HG02763 (cell line): ENCODE data around the gene TOM1L2.
"Not testable (repeated sequence)": the region's sequence is repeated elsewhere in the genome, so short reads cannot be mapped to it uniquely, and the experiment has no call there.

Source experiments
- ATAC-seq: cut with Tn5 transposase; IDR thresholded peaks from one replicate; pipeline ENCODE4 v1.9.1; 2021; ENCODE audit warnings: mild to moderate bottlenecking, moderate library complexity; ENCODE audit not compliant: unreplicated experiment

The TOM1L2 gene

DNA sequence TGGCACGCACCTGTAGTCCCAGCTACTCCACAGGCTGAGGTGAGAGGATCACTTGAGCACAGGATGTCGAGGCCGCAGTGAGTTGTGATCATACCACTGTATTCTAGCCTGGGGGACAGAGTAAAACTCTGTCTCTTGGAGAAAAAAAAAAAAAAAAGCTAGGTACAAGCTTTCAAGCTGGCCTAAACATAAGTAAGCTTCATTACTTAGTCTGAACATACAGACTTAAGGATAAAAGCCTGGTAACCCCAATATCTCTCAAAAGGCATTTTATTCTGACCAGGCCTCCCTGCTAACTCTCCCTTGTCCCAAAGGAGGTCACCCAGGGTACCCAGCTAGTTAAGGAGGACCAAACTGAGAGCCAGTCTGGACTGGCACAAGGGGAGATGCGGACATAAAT is 46.2 kb downstream of the TOM1L2 start:
- no peak for ATAC-seq

DNA sequence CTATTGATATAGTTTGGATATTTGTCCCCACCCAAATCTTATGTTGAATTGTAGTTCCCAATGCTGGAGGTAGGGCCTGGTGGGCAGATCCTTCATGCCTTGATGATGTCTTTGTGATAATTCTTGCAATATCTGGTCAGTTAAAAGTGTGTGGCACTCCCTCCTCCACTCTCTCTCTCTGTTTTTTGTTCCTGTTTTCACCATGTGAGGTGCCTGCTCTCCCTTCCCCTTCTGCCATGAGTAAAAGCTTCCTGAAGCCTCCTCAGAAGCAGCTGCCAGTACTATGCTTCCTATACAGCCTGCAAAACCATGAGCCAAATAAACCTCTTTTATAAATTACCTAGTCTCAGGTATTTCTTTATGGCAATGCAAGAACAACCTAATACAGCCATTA is 47.3 kb downstream of the TOM1L2 start:
- no peak for ATAC-seq

DNA sequence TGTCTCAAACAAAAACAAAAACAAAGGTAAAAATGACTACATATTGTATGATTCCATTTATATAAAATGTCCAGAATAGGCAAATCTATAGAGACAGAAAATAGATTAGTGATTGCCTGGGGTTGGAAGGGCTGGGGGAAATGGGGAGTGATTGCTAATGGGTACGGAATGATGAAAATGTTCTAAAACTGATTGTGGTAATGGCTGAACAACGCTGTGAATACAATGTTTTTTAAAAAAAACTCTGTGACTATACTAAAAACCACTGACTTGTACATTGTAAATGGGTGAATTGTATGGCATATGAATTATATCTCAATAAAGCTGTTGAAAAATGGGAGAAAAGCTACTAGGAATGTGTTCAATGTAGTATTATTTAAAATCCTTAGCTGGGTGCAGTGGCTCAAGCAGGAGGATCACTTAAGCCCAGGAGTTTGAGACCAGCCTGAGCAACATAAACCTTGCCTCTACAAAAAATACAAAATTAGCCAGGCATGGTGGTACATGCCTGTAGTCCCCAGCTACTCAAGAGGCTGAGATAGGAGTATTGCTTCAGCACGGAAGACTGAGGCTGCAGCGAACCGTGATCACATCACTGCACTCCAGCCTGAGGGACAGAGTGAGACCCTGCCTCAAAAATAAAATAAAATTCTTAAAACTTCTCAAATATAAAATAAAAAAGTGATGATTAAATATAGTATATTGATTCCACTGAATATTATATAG is 47.9 kb downstream of the TOM1L2 start:
- ATAC-seq: no peak

DNA sequence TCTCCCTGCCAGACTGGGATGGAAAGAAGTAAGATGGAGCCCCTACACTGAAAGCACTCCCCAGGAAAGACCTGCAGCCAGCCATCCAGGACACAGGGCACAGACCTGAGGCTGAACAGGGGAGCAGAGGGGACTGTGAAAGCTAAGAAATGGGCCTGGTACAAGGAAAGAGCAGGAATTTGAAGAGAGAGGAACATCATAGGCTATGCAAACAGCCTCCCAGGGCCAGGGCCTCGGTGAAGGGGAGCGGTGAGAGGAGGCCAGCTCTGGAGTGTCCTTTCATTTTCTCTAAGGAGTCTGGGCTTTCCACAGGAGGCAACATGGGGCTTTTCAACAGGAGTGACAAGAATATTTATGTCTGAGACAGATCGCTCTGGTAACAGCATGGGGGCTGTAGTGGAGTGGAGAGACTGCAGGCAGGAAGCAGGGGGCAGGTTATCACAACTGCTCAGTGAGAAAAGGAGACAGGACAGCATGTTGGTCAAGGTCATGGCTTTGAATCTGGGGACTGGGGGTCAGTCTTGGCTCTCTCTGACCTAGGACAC is 50.1 kb downstream of the TOM1L2 start:
- ATAC-seq: no peak

DNA sequence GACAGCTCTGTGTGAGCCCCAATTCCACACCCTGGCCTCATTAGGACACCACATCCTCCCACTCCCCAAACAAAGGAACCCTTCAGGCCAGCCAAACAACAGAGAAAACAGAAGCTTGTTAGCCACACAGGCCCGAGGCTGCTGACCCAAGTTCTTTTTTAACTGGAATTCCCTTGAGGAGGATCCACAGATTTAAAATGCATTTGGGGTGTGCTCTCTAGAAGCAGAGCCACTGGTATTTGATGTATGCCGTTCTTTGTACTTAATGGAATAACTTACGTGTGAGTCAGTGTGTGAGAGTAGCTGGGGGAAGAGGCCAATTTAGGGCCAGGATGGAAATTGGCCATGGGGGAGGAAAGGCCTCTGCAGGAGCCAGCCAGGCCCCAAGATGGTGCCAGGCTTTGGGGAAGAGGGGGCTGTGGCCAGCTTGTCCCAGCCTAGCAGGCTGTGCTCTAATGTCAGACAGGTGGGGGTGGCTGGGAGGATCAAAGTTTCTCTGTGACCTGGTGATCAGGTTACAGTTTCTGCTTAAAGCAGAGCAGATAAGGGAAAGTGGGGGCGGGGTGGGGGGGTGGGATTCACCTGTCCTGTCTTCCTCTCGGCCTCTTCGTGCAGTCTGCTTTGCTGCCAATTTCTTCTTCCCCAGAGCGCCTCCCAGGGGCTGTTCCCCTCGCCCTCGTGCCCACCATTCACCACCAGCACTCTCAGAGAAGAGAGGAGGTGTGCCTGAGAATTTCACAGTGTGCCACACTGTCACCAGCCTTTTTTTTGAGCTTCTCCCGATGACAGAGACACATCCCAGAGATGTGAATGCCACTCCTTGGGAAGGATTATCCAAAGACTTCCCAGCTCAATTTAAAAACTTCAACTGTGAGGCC is 50.8 kb downstream of the TOM1L2 start:
- ATAC-seq: no peak

DNA sequence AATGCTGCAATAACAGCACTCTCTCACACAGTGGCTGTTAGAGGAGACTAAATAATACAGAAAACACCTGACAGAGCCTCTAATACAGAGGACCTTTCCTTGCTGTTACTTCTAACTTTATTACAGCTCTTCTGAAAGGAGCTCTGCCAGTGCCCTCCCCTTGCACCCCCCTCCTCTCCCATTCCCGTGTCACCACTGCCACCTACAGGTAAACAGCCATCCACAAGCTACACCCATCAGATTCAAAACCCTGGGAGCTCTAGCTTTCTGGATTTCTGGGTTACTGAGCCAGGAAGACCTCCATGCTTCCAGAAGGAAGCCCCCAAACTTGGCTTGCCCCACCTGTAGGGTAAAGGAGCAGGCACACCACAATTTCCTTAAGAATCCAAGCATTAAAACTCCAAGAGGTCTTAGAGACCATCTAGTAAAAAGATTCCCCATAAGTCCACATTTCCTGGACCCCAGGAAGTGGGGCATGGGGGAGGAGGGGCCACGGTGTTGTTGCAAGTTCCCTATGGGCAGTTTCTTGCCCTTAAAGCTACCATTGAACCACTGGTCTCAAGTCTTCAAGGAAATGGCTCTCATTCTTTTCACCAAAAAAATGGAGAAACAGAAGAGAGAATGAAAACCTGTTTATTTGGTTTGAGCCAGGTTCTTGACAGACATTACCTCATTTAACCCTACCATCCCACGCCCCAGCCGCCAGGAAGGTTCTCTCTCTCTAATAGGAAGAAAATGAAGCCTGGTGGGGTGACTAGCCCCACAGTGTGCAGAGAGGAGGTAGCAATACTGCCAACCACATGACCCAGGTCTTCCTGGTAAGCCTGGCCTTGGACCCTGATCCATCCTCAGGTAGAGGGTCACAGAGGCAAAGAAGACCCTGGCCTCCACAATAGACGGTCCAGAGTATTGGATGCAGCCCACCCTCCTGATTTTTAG is 52.8 kb downstream of the TOM1L2 start:
- ATAC-seq: no peak

DNA sequence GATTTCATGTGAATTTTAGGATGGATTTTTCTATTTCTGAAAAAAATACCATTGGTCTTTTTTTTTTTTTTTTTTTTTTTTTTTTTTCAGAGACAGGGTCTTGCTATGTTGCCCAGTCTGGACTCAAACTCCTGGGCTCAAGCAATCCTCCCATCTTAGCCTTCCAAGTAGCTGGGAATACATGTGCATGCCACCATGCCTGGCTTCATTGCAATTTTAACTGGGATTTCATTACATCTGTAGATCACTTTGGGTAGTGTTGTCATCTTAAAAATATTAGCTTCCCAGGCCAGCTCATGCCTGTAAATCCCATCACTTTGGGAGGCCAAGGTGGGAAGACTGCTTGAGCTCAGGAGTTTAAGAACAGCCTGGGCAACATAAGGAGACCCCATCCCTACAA is 54.8 kb downstream of the TOM1L2 start:
- ATAC-seq: no peak

DNA sequence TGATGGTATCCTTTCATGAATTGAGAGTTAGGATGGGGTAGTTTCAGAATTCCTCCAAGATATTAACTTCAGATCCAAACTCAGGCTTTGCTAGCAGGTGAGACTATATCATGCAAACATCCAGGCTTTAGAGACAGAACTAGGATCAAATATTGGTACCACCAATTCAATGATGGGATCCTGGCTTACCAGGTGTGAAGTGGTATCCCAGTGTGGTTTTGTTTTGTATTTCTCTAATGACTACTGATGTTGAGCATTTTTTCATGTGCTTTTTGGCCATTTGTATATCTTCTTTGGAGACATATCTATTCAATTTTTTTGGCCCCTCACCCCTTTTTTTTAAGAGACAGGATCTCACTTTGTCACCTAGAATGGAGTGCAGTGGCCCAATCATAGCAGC is 57.0 kb downstream of the TOM1L2 start:
- no peak for ATAC-seq

DNA sequence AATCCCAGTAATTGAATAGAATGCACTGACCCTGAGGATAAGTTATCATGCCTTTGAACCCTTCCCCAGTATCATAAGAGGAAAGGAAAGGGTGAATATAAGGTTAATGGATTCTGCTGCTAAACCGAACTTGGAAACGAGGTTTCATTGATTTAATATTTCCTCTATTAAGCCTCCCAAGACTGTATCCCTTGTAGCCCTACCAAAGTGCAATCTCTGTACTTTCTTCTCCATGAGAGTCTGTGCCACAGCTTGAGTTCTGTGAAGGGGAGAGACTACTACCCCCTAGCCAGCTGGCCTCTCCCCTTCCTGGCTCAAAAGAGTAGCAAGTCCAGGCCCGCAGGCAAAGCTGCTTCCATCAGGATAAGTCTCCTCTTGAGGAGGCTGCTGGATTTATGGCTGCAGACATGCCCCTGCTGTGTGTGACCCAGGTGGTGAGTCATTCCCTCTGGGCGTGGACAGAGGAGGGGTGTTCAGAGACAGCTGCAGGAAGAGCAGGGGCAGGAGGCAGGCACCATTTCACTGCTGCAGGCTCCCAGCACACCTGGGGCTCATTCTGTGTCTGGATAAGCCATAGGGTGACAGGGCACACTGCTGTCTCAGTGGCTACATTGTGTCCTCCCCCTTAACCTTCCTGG is 58.4 kb downstream of the TOM1L2 start:
- no peak for ATAC-seq

DNA sequence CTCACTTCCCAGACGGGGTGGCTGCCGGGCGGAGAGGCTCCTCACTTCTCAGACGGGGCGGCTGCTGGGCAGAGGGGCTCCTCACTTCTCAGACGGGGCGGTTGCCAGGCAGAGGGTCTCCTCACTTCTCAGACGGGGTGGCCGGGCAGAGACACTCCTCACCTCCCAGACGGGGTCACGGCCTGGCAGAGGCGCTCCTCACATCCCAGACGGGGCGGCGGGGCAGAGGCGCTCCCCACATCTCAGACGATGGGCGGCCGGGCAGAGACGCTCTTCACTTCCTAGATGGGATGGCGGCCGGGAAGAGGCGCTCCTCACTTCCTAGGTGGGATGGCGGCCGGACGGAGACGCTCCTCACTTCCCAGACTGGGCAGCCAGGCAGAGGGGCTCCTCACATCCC is 59.9 kb downstream of the TOM1L2 start:
- ATAC-seq: not testable (repeated sequence)

DNA sequence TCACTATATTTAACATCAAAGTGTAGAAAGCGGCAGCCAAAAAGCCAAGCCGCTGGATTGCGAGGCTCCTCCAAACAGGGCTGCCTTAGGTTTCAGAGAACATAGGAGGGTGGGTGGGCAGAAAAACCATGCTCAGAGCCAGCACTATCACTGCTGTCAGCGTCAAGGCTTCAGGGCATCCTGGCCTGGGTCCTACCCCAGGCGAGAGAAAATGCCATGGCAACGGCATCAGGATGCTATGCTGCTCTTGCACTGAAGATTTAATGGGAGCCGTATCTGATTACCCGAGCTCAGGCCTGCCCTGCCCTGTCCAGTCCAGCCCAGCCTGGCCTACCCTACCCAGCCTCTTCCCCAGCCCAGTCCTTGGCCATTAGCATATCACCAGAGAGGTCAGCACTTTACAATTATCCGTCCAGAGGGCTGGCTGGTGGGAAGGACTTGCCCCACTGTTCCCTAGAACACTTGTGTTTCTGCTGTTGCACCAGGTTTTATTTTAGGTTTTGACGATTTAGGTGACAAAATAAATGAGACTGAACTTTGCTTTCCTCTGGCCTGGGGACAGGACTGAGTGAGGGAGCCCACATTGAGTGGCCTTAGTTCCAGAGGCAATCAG is 61.1 kb downstream of the TOM1L2 start:
- ATAC-seq: no peak

DNA sequence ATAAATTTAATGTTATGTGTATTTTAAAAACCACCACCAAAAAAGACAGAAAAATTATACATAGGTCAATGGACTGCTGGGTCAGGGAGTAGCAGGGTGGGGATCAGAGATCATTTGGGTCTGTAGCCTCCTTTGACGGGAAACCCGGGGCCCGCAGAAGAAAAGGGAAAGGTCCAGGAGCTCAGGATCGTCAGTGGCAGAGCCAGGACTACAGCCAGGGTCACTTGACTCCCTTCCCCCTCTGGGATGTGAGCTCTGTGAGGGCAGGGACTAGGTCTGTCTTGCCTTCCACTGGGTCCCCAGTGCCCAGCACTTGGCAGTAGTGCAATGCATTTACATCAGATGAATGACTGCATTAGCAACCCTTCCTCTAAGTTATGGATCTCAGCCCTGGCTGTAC is 62.1 kb downstream of the TOM1L2 start:
- no peak for ATAC-seq

DNA sequence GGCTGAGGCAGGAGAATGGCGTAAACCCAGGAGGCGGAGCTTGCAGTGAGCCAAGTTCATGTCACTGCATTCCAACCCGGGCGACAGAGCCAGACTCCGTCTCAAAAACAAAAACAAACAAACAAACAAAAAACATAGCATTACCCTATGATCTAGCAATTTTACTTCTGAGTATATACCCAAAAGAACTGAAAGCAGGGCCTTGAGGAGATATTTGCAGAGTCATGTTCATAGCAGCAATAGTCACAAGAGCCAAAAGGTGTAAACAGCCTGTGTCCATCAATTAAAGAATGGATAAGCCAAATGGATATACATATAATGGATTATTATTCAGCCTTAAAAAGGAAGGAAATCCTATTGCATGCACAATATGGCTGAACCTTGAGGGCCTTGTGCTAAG is 63.1 kb downstream of the TOM1L2 start:
- no peak for ATAC-seq

DNA sequence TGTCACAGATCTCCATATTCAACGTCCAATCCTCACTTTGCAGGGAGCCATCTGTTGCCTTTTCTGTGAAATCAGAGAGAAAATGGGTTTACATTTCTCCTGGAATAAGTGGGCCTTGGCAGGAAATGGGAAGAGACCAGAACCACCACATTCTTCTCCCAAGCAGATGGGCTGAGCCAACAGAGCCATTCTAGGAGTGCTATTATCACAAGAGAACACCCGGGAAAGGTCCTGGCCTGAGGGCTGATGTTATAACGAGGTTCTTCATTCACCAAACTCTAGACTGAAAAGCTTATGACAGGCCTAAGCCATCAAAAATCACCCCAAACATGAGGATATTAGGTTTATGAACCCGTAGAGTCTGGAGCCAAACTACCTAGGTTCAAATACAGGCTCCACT is 64.7 kb downstream of the TOM1L2 start:
- ATAC-seq: no peak

DNA sequence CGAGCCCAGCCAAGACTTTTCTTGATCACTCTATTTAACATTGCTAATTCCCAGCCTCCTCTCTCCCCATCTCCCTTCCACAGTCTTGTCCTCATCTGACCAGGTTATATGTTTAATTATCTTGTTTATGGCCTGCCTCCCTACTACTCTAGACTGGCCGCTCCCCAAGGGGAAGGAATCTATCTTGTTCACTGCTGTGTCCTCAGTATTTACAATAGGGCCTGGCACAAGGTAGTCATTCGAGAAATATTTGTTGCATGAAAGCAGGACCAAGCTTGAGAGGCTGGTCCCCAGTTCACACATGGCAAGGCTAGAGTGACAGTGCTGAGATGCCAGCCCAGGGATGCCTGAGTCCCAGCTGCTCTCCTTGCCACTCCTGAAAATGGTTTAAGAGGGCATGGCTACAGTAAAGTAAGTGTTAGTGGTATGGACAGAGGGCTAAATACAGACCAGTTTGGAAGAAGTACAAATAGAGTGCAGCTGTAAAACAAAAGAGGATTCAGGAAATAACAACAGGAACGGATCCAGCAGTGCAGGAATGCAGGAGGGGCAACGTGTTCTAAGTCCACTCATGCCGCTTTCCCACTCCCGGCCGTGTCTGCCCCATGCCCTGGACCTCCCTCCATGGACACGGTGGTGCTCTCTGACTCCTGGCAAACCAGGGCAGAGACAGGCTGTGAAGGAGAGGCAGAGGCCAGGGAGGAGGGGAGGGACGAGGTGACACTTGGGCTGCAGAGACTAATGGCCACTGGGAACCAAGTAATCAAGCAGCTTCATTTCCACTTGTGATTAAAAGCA is 65.6 kb downstream of the TOM1L2 start:
- no peak for ATAC-seq

DNA sequence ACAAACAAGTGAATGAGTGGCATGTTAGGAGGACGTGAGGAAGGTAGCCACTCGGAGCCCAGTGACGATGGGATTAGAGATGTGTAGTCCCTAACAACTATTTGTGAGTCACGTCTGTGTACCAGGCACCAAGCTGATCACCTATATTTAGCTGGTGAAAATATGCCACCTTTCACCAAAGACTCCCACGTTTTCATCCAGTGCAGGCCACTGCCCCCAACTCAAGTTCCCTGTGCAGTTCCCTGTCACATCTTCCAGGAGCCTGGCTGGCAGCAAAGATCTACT is 67.2 kb downstream of the TOM1L2 start:
- no peak for ATAC-seq

DNA sequence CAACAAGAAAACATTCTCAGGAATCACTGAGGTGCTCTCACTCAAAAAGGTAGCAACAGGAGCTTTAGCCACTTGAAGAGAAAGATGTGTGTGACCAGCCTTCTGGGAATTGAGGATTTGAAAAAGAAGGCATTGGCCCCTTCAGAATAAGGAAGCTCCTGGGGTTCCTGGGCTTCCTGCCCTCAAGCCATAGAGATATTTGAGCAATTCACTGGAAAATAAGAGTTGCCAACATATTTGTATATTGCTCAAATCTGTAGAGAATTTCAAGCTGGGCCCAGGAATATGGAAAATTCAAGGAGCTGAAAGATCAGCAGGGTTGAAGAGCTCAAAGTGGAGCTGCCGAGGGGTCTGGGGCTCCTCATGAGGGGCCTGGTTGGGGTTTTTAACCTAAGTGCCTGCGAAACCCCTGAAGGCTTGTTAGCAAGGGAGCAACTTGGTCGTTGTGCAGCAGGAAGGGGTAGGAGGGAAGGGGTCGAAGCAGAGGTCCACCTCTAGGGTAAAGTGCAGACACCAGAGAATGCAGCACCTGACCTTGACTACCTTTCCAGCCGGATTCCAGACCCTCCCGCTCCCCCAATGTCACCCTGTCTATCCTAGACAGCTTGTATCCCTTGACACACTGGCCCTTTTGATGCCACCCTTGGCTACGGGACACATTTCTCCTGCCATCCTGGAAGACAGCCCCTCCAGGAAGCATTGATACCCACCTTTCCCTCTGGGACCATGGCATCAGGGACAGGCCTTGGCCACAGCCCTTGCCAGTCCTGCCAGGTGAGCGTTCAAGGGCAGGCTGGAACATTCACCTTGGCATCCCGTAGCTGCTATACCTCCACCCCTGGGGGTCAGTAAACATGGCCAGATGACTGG is 67.8 kb downstream of the TOM1L2 start:
- ATAC-seq: no peak

DNA sequence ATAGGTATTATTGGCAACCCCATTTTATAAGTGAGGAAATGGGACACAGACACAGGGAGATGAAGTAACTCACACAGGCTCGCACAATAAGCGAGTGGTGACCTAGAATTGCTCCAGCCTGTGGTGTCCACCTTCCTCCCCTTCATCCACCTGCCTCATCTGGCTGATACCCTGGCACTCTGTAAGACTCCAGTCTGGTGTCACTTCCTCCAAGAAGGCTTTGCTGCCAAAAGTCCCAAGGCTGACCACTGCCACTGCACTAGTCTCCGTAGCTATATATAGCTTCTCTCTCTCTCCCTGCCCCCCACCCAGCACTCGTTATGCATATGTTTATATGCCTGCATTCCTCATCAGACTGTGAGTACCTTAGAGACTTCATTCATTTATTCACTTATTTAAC is 69.3 kb downstream of the TOM1L2 start:
- ATAC-seq: no peak

DNA sequence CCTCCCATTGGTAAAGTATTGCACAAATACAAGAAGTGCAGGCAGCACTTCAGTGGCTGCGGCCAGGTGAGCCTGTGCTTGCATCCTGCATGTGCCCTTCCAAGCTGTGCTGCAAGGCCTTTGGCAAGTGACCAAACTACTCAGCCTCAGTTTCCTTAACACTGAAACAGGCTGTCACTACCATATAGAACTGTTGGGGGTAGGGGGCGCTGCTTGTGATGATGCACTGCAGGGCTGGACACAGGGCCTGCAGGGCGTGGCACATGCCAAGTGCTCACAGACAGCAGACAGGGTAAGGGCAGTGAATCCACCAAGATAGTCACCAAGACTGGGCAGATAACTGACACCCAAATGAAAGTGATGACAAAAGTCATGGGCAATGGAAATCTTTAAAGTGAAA is 69.8 kb downstream of the TOM1L2 start:
- ATAC-seq: no peak
